HepG2 (cell line): ENCODE results near the gene ADRM1. TPM values are rescaled to one million over a fixed set of nuclear protein-coding genes. Genes with fewer than 3 reads are reported as not detected.

Experiments used
- ATAC-seq: fragments of 200-7000 bp; cut with Tn5 transposase; 3 replicates; pipeline ENCODE4 v1.9.1; 2020; ENCODE audit warnings: mild to moderate bottlenecking, moderate library complexity
- BruUV-seq: library from RNA; stranded (reverse); fragments of 400-500 nt; replicated peaks from 2 replicates; lab custom pipeline; 2021; lab: Mats Ljungman, UMichigan
- CTCF ChIA-PET: fragments of 300-600 bp; formaldehyde crosslinking; extraction: SDS; loops from one replicate; lab custom pipeline; 2021; ENCODE audit warnings: low total read pairs, inconsistent platforms, low intra/inter-chr PET ratio; lab: Yijun Ruan, JAX
- POLR2A ChIA-PET: fragments of 350-600 bp; sonication (Branson Sonifier 250); formaldehyde crosslinking; loops from one replicate; lab custom pipeline; 2020; ENCODE audit warnings: antibody characterized with exemption, inconsistent platforms; lab: Yijun Ruan, JAX
- DNase-seq: peaks from one replicate; pipeline ENCODE4 v3.0.0-alpha.2; 2015; ENCODE audit warnings: low spot score
- FAIRE-seq: peaks from 3 replicates; lab custom pipeline; 2011; peaks lifted over from hg19 to GRCh38; lab: Jason Lieb, UNC
- H2AFZ ChIP-seq: one replicate; pipeline ENCODE4 v1.6.1; 2011; ENCODE audit warnings: low read length, inconsistent platforms
- H3K27ac ChIP-seq: fragments of 300-600 bp; 3 replicates; pipeline ENCODE4 v1.8.0; 2011; ENCODE audit warnings: mixed run types, mild to moderate bottlenecking, mixed read lengths, low read length, inconsistent platforms; ENCODE audit not compliant: insufficient read depth; ENCODE audit errors: extremely low read length
- H3K27me3 ChIP-seq, 2 experiments: fragments of 200-600 bp in 1 of 2; 2 replicates in 1 of 2; 3 replicates in 1 of 2; pipeline versions ENCODE4 v1.6.0 to v1.8.0; 2011; ENCODE audit warnings: low read length in 2 of 2, mild to moderate bottlenecking in 2 of 2, moderate library complexity in 2 of 2, inconsistent platforms in 1 of 2; ENCODE audit not compliant: insufficient read depth in 2 of 2, control insufficient read depth in 1 of 2
- H3K36me3 ChIP-seq, 2 experiments: fragments of 200-600 bp in 1 of 2; replicated peaks in 1 of 2; 2 replicates in 1 of 2; 3 replicates in 1 of 2; pipeline versions ENCODE4 v1.5.1 to v1.8.0; 2011; ENCODE audit warnings: low read length in 2 of 2, inconsistent platforms in 1 of 2; ENCODE audit not compliant: insufficient read depth in 2 of 2, control insufficient read depth in 1 of 2
- H3K4me1 ChIP-seq: 2 replicates; pipeline ENCODE4 v1.5.1; 2012; ENCODE audit warnings: low read length, inconsistent platforms; ENCODE audit not compliant: insufficient read depth
- H3K4me2 ChIP-seq: 2 replicates; pipeline ENCODE4 v1.6.0; 2011; ENCODE audit warnings: low read depth, low read length, inconsistent platforms
- H3K4me3 ChIP-seq, 3 experiments: fragments of 200-600 bp in 1 of 3; sonication (generic), shearing (Covaris generic) in 1 of 3; replicated peaks in 1 of 3; 2 replicates each; pipeline ENCODE4 v1.5.1; 2011 to 2016; ENCODE audit warnings: low read length in 3 of 3, inconsistent platforms in 2 of 3, low read depth in 2 of 3, mild to moderate bottlenecking in 2 of 3, control low read depth in 1 of 3, mixed read lengths in 1 of 3; ENCODE audit not compliant: insufficient read depth in 1 of 3
- H3K79me2 ChIP-seq: one replicate; pipeline ENCODE4 v1.6.1; 2011; ENCODE audit warnings: low read length, inconsistent platforms; ENCODE audit not compliant: insufficient read depth
- H3K9ac ChIP-seq: 2 replicates; pipeline ENCODE4 v1.6.0; 2011; ENCODE audit warnings: mild to moderate bottlenecking, low read depth, low read length, inconsistent platforms; ENCODE audit not compliant: insufficient read depth
- H3K9me3 ChIP-seq: 2 replicates; pipeline ENCODE4 v1.5.1; 2012; ENCODE audit warnings: mild to moderate bottlenecking, low read length
- H4K20me1 ChIP-seq: 2 replicates; pipeline ENCODE4 v1.6.0; 2011; ENCODE audit warnings: inconsistent platforms, mild to moderate bottlenecking, low read length, moderate library complexity; ENCODE audit not compliant: insufficient read depth
- CENPT ChIP-seq: sonication (generic); formaldehyde crosslinking; IDR thresholded peaks from 2 replicates; pipeline ENCODE4 v1.8.0; 2022; ENCODE audit warnings: low read depth, mild to moderate bottlenecking, moderate library complexity, missing genetic modification reagents
- ZNF34 ChIP-seq: sonication (generic); formaldehyde crosslinking; IDR thresholded peaks from 2 replicates; pipeline ENCODE4 v1.4.0; 2020; ENCODE audit warnings: mild to moderate bottlenecking, missing genetic modification reagents, borderline replicate concordance
- ZNF383 ChIP-seq: sonication (generic); formaldehyde crosslinking; IDR thresholded peaks from 2 replicates; pipeline ENCODE4 v1.4.0; 2020; ENCODE audit warnings: missing genetic modification reagents, mild to moderate bottlenecking, borderline replicate concordance
- ZNF543 ChIP-seq: sonication (generic); formaldehyde crosslinking; IDR thresholded peaks from 2 replicates; pipeline ENCODE4 v1.4.0; 2020; ENCODE audit warnings: mild to moderate bottlenecking, missing genetic modification reagents
- ZNF644 ChIP-seq: IDR thresholded peaks from 2 replicates; pipeline ENCODE4 v1.6.1; 2016; ENCODE audit warnings: low read depth
- ZNF781 ChIP-seq: sonication (generic); formaldehyde crosslinking; IDR thresholded peaks from 2 replicates; pipeline ENCODE4 v1.5.1; 2020; ENCODE audit warnings: borderline replicate concordance, mild to moderate bottlenecking, missing genetic modification reagents; ENCODE audit errors: not compliant biosample characterization
- WGBS: methylation state at CpG from one replicate; pipeline ENCODE4 v1.1.6; 2017; ENCODE audit warnings: low lambda C conversion rate; 5-methylcytosine and 5-hydroxymethylcytosine counted together
- in situ Hi-C: cut with HindIII; loops from 2 replicates; pipeline ENCODE4 v1.10.0; 2017; ENCODE audit warnings: low pct_unique_long_range_greater_than_20kb; ENCODE audit not compliant: extremely low pct_ligation_motif_present
- intact Hi-C: fragments of 100-400 bp; cut with micrococcal nuclease; formaldehyde crosslinking; loops from one replicate; pipeline ENCODE4 v1.10.0; 2022; ENCODE audit not compliant: unreplicated experiment
- polyA plus RNA-seq, 8 experiments: library from polyadenylated mRNA; depleted of rRNA in 3 of 8; stranded (reverse) in 7 of 8; unstranded in 1 of 8; fragments of >200 nt; fragmentation: Illumina TruSeq in 4 of 8; extraction: Trizol in 4 of 8; gene quantifications; 2 replicates each; pipeline versions ENCODE4 v1.2.1 to v1.2.3, GENCODE V29; 2011 to 2016; ENCODE audit warnings: low read depth in 4 of 8, missing spikeins in 1 of 8, mixed read lengths in 1 of 8; ENCODE audit not compliant: insufficient read depth in 1 of 8
- total RNA-seq, 5 experiments: library from RNA; depleted of rRNA; stranded (reverse); fragments of >200 nt; fragmentation: Illumina TruSeq; extraction: Trizol; gene quantifications; 2 replicates each; pipeline ENCODE4 v1.2.3, GENCODE V29; 2016; ENCODE audit warnings: low read depth in 1 of 5

The ADRM1 gene
- total and polyA plus RNA-seq, 2 of the 13 experiments (the other 11 are each of a cell fraction or from before 2014, with no cell fraction given) = 92.9 to 154 TPM

- ATAC-seq = no peak
- no peak overlapping the region for H3K27ac ChIP-seq
- H3K27me3 ChIP-seq = no peaks in the 10 kb centered on the region
- no peaks in the 10 kb centered on the region for H4K20me1 ChIP-seq
- H2AFZ ChIP-seq = no peak overlapping the region
- DNase-seq = no peak
- H3K79me2 ChIP-seq = no peaks in the 10 kb centered on the region
- in situ Hi-C loops = no loop called here
- H3K4me1 ChIP-seq = no peaks in the 10 kb centered on the region
- BruUV-seq = TSS peak; percentile 17
- CTCF ChIA-PET = no interaction called here
- no peak overlapping the region for H3K4me2 ChIP-seq
- 97% methylated on average over 6 of the region's 6 CpGs for WGBS
- no peak overlapping the region for H3K4me3 ChIP-seq
- H3K36me3 ChIP-seq = peaks cover 45 to 80% of the 10 kb centered on the region in 2 experiments
- POLR2A ChIA-PET = no interaction called here
- no peaks in the 10 kb centered on the region for H3K9me3 ChIP-seq
- no peak overlapping the region for H3K9ac ChIP-seq
- intact Hi-C loops = no loop called here
- no peak for TF ChIP-seq ZNF781
- no peak for TF ChIP-seq ZNF543 (CRISPR knock-in tag)
- TF ChIP-seq ZNF383 = no peak
- TF ChIP-seq, all 625 proteins: peak for 0
- FAIRE-seq = no peak
Measured at GRCh38 chr20:62285151-62285550, 17.6 kb upstream of the ADRM1 start.

DNA sequence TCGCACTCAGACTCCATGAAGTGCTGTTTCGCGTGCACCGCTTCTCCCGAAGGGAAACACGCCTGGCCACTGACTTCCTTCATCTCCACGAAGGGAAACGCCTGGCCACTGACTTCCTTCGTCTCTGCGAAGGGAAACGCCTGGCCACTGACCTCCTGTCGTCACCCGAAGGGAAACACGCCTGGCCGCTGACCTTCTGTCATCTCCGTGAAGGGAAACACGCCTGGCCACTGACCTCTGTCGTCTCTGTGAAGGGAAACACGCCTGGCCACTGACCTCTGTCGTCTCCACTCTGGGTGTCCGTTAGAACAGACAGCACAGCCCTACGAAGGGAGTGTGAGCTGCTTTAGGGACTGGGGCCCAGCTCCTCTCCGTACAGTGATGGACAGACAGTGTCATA is 17.1 kb upstream of the ADRM1 start:
- no peaks in the 10 kb centered on the region for H3K79me2 ChIP-seq
- no peak for ATAC-seq
- no peak for DNase-seq
- H3K9me3 ChIP-seq = no peaks in the 10 kb centered on the region
- WGBS = 90% methylated on average over 23 of the region's 23 CpGs
- H3K4me2 ChIP-seq = no peak overlapping the region
- intact Hi-C loops = no loop called here
- no peaks in the 10 kb centered on the region for H3K4me1 ChIP-seq
- H3K27ac ChIP-seq = no peak overlapping the region
- CTCF ChIA-PET = no interaction called here
- no peak overlapping the region for H3K9ac ChIP-seq
- POLR2A ChIA-PET = no interaction called here
- H3K27me3 ChIP-seq = no peaks in the 10 kb centered on the region
- FAIRE-seq = no peak
- in situ Hi-C loops = no loop called here
- peaks cover 41 to 75% of the 10 kb centered on the region in 2 experiments for H3K36me3 ChIP-seq
- H3K4me3 ChIP-seq = no peak overlapping the region
- BruUV-seq = no TSS peak
- H4K20me1 ChIP-seq = no peaks in the 10 kb centered on the region
- TF ChIP-seq ZNF644 (no peak), CENPT (CRISPR knock-in tag) (0 out of 2 replicates have a peak, but pooled peaks have one; percentile 35), ZNF34 (CRISPR knock-in tag) (no peak)
- H2AFZ ChIP-seq = no peak overlapping the region
